Activated CD4-positive, alpha-beta memory T cell treated with anti-CD3 and anti-CD28 coated beads, Interleukin-2, amount 10 ng/mL, durations not matched to agents 7 days and 5 days (primary cell): ENCODE measurements around the gene RAD51B. TPM values are rescaled to one million over a fixed set of nuclear protein-coding genes. Genes with fewer than 3 reads are reported as not detected.

Experiments
- CTCF ChIA-PET: fragments of 350-600 bp; sonication (Branson Sonifier 250); formaldehyde crosslinking; loops from one replicate; lab custom pipeline; 2021; ENCODE audit warnings: antibody characterized with exemption, inconsistent platforms; lab: Charles Lee
- POLR2A ChIA-PET: fragments of 350-600 bp; sonication (Branson Sonifier 250); formaldehyde crosslinking; loops from one replicate; lab custom pipeline; 2021; ENCODE audit warnings: antibody characterized with exemption; lab: Charles Lee
- DNase-seq: peaks from one replicate; pipeline ENCODE4 v3.0.0-alpha.2; 2020
- H3K27ac Mint-ChIP-seq: one replicate; pipeline ENCODE4 v1.8.0; 2021; ENCODE audit warnings: mild to moderate bottlenecking, mixed read lengths
- H3K27me3 Mint-ChIP-seq: one replicate; pipeline ENCODE4 v1.8.0; 2021; ENCODE audit warnings: mixed read lengths
- H3K36me3 Mint-ChIP-seq: one replicate; pipeline ENCODE4 v1.8.0; 2021; ENCODE audit warnings: low read depth, mixed read lengths
- H3K4me1 Mint-ChIP-seq: one replicate; pipeline ENCODE4 v1.8.0; 2021; ENCODE audit warnings: mixed read lengths
- H3K4me3 Mint-ChIP-seq: one replicate; pipeline ENCODE4 v1.8.0; 2021; ENCODE audit warnings: mild to moderate bottlenecking, mixed read lengths
- H3K9me3 Mint-ChIP-seq: one replicate; pipeline ENCODE4 v1.8.0; 2021; ENCODE audit warnings: mixed read lengths
- total RNA-seq, 2 experiments: library from RNA; stranded (reverse); gene quantifications; one replicate each; pipeline ENCODE4 v1.2.3, GENCODE V29; 2021

RAD51B gene
- total RNA-seq, 2 experiments from 2014 or later: 33.1 to 40.8 TPM

DNA sequence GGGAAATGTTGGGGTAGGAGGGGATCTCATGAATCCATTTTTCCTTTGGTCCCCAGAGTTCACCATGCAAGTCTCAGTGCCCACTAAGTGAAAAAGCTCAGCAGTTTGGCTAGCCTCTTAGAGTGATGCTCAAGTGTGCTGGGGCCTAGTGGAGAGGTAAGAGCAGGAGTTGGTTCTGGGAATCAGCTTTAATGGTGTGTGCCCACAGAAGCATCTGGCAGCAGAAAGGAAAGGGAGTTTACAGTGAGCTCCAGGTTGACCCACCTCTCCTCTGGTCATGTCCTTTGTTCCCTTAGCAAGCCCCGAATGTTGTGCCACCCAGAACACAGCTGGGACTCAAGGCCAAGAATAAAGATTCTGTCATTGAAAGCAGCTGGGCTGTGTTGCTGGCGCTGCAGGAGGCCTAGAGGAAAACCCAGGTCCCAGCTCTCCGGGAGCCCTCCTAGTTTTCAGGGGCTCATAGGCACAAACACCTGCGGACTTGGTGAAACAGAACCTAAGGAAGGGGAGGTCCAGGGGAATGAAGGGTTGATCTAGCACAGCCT, 652.5 kb downstream of the RAD51B start:
- Mint-ChIP-seq H3K9me3 (no peaks in the 10 kb centered on the region), H3K4me3 (no peak overlapping the region), H3K27ac (no peak overlapping the region), H3K4me1 (peaks cover 13% of the 10 kb centered on the region), H3K27me3 (no peaks in the 10 kb centered on the region), H3K36me3 (no peaks in the 10 kb centered on the region)
- ChIA-PET CTCF (no interaction called here), POLR2A (interaction anchor here (0.9 kb wide), 1 partner anchor 13 kb away, joined by 3 read pairs; no protein-coding TSS in a partner anchor)
- DNase-seq: no peak

DNA sequence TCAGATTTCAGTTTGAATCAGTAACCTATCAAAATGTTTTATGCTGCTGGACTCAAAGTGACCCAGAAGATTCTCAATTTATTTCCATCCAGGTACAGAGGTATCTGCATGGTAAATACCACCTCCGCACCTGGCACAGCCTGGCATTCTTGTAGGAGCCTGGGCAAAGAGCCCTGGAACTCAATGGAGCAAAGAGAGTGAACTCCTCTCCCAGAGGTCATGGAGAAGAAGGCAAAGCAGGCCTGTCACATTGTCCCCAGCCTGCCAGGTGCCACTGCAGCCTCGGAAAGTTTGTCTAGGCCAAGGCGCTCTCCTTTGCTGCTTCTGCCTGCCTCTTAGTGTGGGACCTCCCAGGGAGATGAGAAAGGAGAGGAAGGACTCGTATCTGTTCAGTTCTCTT, 653.5 kb downstream of the RAD51B start:
- DNase-seq: no peak
- H3K27ac Mint-ChIP-seq: no peak overlapping the region
- H3K36me3 Mint-ChIP-seq: no peaks in the 10 kb centered on the region
- no peak overlapping the region for H3K4me3 Mint-ChIP-seq
- H3K4me1 Mint-ChIP-seq: peaks cover 13% of the 10 kb centered on the region
- H3K27me3 Mint-ChIP-seq: no peaks in the 10 kb centered on the region
- ChIA-PET POLR2A (no interaction called here), CTCF (no interaction called here)
- no peaks in the 10 kb centered on the region for H3K9me3 Mint-ChIP-seq

DNA sequence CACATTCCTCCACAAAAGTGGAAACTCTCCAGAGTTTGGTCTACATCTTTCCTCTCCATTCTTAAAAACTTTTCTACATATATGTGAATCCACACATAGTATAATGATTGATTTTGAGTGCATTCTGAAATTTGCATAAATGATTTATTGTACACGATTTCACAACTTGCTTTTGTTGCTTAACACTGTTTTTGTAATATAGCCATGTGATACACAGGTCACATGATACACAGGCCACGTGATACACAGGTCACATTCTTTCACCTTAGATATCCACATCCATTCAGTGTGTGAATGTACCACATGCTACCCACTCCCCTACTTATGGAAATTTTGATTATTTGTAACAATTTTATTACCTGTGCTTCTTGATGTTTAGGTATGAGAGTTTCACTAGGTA, 654.2 kb downstream of the RAD51B start:
- no peak overlapping the region for H3K27ac Mint-ChIP-seq
- no peak for DNase-seq
- POLR2A ChIA-PET: interaction anchor here (1.0 kb wide), 1 partner anchor 10 kb away, joined by 3 read pairs; no protein-coding TSS in a partner anchor
- H3K4me1 Mint-ChIP-seq: peaks cover 6% of the 10 kb centered on the region
- H3K36me3 Mint-ChIP-seq: no peaks in the 10 kb centered on the region
- CTCF ChIA-PET: no interaction called here
- no peak overlapping the region for H3K4me3 Mint-ChIP-seq
- no peaks in the 10 kb centered on the region for H3K27me3 Mint-ChIP-seq
- H3K9me3 Mint-ChIP-seq: no peaks in the 10 kb centered on the region

DNA sequence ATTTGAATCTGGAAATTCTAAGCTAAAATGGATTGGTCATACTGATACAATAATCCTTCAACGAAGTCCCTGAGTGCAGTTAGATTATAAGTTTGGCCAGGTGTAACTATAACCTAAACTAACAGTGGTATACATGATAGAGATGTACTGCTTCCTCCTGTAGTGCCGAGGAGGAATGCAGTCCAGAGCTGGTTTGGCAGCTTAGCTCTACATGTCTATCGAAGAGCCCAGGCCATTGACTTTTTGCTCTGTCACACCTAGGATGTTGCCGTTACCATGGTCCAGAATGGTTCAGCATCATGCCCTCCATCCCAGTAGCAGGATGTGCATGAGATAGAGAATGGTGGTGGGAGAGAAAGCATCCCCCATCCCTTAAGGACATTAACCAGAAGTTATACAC, 655.2 kb downstream of the RAD51B start:
- no peaks in the 10 kb centered on the region for H3K9me3 Mint-ChIP-seq
- CTCF ChIA-PET: no interaction called here
- POLR2A ChIA-PET: interaction anchor here (1.0 kb wide), 1 partner anchor 9 kb away, joined by 3 read pairs; no protein-coding TSS in a partner anchor
- H3K4me1 Mint-ChIP-seq: no peaks in the 10 kb centered on the region
- no peak for DNase-seq
- H3K4me3 Mint-ChIP-seq: no peak overlapping the region
- H3K27ac Mint-ChIP-seq: no peak overlapping the region
- H3K27me3 Mint-ChIP-seq: no peaks in the 10 kb centered on the region
- H3K36me3 Mint-ChIP-seq: no peaks in the 10 kb centered on the region

DNA sequence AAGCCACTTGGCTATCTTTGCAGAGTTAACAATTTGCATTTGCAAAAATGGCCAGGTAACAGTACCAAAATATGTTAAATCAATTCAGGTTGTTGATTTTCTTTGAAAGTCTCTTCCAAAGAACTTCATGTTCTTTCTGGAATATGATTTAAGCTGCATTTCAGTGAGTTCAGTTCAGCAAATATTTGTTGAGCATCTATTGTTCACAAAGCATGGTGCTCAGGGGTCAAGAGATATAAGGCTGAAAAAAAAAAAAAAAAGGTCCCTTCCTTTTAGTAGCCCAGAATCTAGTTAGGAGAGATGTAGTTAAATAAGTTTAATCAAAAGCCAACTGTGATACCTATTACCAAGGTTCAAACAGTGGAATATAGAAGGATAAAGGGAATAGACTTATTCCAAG, 656.2 kb downstream of the RAD51B start:
- Mint-ChIP-seq H3K4me1 (no peaks in the 10 kb centered on the region), H3K27me3 (no peaks in the 10 kb centered on the region), H3K36me3 (no peaks in the 10 kb centered on the region), H3K4me3 (no peak overlapping the region), H3K9me3 (no peaks in the 10 kb centered on the region), H3K27ac (no peak overlapping the region)
- POLR2A ChIA-PET: no interaction called here
- CTCF ChIA-PET: no interaction called here
- DNase-seq: no peak

DNA sequence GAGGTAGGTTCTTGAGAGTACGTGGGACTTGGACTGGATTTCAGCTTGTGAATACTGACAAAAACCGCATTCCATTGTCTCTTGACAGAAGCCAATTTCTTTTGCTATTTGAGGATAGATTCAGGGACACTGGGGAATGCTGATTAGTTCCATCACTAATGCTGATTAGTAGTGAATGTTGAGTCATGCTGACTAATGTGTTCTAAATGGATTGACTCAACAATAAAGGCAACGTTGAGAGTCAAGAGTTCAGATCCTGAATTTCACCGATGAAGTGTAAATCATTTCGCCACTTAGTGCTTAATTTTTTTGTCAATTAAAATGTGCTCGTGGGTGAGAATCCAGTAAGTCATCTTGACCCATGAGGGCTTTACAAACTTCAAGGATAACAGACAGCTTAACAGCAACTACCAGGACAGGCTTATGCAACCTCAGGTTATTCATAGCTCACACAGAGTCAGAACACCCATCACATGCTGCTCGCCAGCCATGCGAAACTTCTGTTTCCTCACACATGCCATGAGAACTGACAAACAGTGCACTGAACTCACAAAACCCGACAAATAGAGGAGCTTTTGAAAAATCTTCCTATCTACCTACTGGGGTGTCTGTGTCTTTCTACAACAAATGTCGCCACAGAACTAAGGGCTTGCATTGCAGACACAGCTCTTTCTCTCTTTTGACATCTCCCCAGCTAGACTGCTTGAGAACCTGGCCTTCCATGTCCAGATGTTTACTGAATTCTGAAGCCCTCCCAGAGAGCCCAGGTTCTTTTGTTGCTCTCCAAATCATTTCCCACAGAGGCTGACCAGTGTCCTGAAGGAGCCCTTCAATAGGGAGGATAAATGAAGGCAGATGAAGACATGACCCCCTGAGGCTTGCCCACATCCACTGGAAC, 656.9 kb downstream of the RAD51B start:
- ChIA-PET CTCF (no interaction called here), POLR2A (no interaction called here)
- no peak overlapping the region for H3K4me3 Mint-ChIP-seq
- DNase-seq: no peak
- no peaks in the 10 kb centered on the region for H3K4me1 Mint-ChIP-seq
- no peaks in the 10 kb centered on the region for H3K27me3 Mint-ChIP-seq
- H3K36me3 Mint-ChIP-seq: no peaks in the 10 kb centered on the region
- H3K27ac Mint-ChIP-seq: no peak overlapping the region
- no peaks in the 10 kb centered on the region for H3K9me3 Mint-ChIP-seq

DNA sequence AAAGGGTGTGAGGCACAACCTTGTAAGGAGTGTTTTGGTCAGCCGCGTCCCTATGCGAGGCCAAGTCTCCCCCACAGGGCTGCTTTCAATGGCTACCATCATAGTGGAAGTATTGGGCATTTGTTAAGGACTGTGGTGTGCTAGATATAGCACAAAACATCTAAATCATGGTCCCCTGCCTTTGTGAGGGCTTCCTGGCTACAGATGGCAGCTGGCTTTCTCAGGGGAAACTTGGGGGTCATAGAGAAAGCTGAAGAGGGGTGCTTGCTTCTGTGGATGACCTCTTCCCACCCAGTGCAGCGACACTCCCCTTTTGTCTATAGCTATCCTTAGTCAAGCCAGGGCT, 657.5 kb downstream of the RAD51B start:
- DNase-seq: no peak
- POLR2A ChIA-PET: no interaction called here
- CTCF ChIA-PET: no interaction called here
- H3K36me3 Mint-ChIP-seq: no peaks in the 10 kb centered on the region
- no peak overlapping the region for H3K27ac Mint-ChIP-seq
- no peaks in the 10 kb centered on the region for H3K9me3 Mint-ChIP-seq
- H3K4me1 Mint-ChIP-seq: no peaks in the 10 kb centered on the region
- H3K4me3 Mint-ChIP-seq: no peak overlapping the region
- H3K27me3 Mint-ChIP-seq: no peaks in the 10 kb centered on the region

DNA sequence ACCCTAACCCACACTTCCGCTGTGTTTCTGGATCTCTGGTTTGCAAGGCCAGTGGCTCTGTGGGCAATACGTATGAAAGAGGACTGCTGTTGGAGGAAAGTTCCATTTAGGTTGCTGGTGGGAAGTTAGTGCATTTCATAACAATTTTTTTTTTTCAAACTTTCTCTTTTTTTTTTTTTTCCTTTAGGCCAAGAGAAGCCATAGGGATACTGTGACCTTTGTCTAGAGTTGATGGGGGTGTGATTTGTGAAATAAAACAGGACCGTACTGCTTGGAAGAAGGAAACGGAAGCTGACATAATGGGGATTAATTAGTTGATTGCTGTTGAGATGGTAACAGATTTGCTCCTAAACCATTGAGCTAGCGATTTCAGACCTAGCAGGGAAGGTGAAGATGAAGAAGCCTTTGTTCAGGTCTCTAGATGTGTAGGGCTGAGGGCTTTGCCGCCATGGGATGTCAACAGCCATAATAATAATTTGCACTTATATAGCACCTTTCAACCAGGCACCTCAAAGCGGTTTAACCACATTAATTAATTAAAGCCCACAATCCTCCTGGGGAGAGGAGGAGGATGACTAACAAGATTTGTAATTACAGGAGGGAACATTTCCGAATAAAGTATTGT, 658.0 kb downstream of the RAD51B start:
- POLR2A ChIA-PET: no interaction called here
- DNase-seq: no peak
- H3K36me3 Mint-ChIP-seq: no peaks in the 10 kb centered on the region
- H3K4me1 Mint-ChIP-seq: peaks cover under 1% of the 10 kb centered on the region
- H3K9me3 Mint-ChIP-seq: no peaks in the 10 kb centered on the region
- no peak overlapping the region for H3K27ac Mint-ChIP-seq
- H3K27me3 Mint-ChIP-seq: no peaks in the 10 kb centered on the region
- CTCF ChIA-PET: no interaction called here
- no peak overlapping the region for H3K4me3 Mint-ChIP-seq

DNA sequence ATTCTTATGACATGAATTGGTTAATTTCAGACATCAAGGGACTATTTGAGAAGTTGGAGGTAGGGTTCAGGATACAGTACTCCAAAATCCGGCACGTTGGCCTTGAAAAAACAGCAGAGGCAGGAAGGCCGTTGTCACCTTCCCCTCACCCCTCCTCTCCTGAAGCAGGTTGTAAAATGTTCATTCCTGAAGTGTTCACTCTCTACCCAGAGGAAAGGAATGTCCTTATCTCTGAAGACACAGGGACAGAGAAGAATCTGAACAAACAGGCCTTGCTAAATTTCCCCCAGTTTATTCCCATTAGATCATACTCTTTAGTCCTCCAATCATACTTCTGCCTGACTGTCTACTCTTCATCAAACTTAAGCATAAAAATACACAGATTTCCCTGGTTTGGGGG, 659.7 kb downstream of the RAD51B start:
- DNase-seq: no peak
- no peaks in the 10 kb centered on the region for H3K27me3 Mint-ChIP-seq
- H3K9me3 Mint-ChIP-seq: no peaks in the 10 kb centered on the region
- no peak overlapping the region for H3K4me3 Mint-ChIP-seq
- no peaks in the 10 kb centered on the region for H3K36me3 Mint-ChIP-seq
- no peak overlapping the region for H3K27ac Mint-ChIP-seq
- CTCF ChIA-PET: no interaction called here
- peaks cover 17% of the 10 kb centered on the region for H3K4me1 Mint-ChIP-seq
- POLR2A ChIA-PET: no interaction called here

DNA sequence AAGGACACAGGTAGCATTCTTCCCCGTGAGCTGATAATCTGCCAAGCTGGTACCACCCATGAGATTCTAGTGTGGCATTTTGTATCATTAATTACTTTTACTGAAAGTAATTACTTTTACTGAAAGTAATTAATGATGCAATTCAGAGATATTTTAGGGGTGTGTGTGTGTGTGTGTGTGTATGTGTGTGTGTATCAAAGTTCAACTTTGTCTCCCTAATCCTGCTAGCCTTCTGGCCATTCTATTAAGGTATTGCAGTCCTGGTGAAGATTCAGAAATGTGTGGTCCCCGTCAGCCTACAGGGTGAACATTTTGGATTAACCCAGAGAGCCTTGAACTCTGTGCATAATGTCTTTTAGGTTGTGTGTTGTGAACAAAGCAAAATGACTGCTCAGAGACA, 662.4 kb downstream of the RAD51B start:
- Mint-ChIP-seq H3K27me3 (no peaks in the 10 kb centered on the region), H3K9me3 (no peaks in the 10 kb centered on the region), H3K4me3 (no peak overlapping the region), H3K36me3 (no peaks in the 10 kb centered on the region), H3K4me1 (peaks cover 27% of the 10 kb centered on the region), H3K27ac (no peak overlapping the region)
- ChIA-PET POLR2A (no interaction called here), CTCF (no interaction called here)
- no peak for DNase-seq

DNA sequence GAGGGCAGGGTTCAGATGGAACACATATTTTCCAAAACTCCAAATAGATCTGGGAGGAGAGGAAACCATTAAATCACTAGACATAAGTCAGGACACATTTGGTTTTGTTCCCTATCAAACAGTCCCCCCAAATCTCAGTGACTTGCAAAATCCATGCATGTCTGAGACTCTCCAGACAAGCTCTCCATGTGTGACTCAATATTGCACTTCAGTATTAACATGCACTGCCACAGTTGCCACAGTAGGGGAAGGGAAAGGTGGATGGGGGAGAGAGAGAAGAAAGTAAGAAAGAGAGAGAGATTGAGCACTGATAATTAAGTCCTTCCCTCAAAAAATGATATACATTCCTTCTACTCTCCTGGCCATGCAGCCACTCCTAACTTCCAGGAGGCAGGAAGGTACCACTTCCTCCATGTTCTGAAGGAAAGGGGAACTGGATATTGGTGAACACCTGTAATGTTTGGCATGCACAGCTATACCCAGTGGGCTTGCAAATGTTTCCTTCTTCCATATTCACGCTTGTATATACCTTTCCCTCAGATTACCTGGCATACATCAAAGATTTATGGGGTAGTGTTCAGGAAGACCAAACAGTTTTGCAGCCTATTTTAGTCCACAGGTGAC, 663.3 kb downstream of the RAD51B start:
- Mint-ChIP-seq H3K36me3 (no peaks in the 10 kb centered on the region), H3K4me1 (peaks cover 28% of the 10 kb centered on the region), H3K4me3 (no peak overlapping the region), H3K27me3 (no peaks in the 10 kb centered on the region), H3K27ac (no peak overlapping the region), H3K9me3 (no peaks in the 10 kb centered on the region)
- DNase-seq: no peak
- ChIA-PET CTCF (interaction anchor here (1.8 to 2.0 kb wide), 2 partner anchors 307 to 361 kb away, joined by 7 to 8 read pairs; no protein-coding TSS in a partner anchor), POLR2A (interaction anchor here (1.0 to 2.4 kb wide), 3 partner anchors 305 to 334 kb away, joined by 3 to 7 read pairs (median 4); partner anchors contain the start of gene ZFP36L1)

DNA sequence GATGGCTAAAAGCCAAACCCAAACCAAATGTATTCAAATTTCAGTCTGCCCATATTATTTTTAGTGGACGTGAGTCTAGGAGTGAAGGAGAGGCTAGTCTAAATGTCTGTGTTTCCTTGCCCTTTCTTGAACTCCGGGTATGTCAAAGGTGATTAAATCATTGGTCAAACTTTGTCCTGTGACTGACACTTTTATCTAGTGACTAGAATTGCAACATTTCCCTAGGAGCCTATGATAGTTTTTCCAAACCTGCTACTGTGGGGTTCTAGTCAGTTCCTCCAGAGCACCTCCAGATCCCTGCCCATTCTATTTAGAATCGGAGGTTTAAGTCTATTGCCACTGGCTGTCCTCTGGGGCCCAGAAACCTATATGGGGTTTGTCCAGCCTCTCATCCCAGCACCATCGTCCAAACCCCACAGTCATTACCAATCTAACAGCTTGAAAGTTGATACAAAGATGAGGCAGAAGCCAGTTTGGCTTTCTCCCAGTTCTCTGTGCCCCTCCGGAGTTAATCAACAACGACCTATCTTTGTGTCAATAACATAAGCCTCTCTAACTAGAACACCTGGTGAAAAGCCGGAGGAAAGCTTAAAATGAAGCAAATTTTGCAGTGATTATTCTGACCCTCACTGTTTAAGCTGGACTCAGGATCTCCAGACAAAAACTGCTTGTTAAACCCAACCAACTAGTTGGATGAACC, 666.6 kb downstream of the RAD51B start:
- Mint-ChIP-seq H3K4me1 (peaks cover 32% of the 10 kb centered on the region), H3K27ac (no peak overlapping the region), H3K36me3 (no peaks in the 10 kb centered on the region), H3K9me3 (no peaks in the 10 kb centered on the region), H3K27me3 (no peaks in the 10 kb centered on the region), H3K4me3 (no peak overlapping the region)
- ChIA-PET CTCF (no interaction called here), POLR2A (no interaction called here)
- no peak for DNase-seq
